OCI-LY1 (cell line): ENCODE results near the gene MEI1.

Experiments used
- CTCF ChIP-seq: fragments of 200-600 bp; sonication (generic), shearing (Covaris generic); IDR thresholded peaks from 2 replicates; pipeline ENCODE4 v1.5.1; 2017; ENCODE audit warnings: mild to moderate bottlenecking, antibody characterized with exemption, low read length, moderate library complexity, mixed read lengths
- EZH2 ChIP-seq: fragments of 200-600 bp; sonication (generic), shearing (Covaris generic); IDR thresholded peaks from 2 replicates; pipeline ENCODE4 v1.8.0; 2017; ENCODE audit warnings: borderline replicate concordance, mixed run types, mild to moderate bottlenecking, antibody characterized with exemption, low read length, moderate library complexity, mixed read lengths

- TF ChIP-seq CTCF (no peak), EZH2 (no peak)
These were observed 4.1 kb upstream of the MEI1 start for GRCh38 chr22:41695211-41695610.
